Stomach (tissue), 9 donors: ENCODE results near the gene DNAJC15. TPM values are rescaled to one million over a fixed set of nuclear protein-coding genes. Genes with fewer than 3 reads are reported as not detected.

Experiments
- DNase-seq, 2 donors: peaks; one replicate each; pipeline versions ENCODE4 v3.0.0 to v3.0.0-alpha.2; 2013 to 2019
- H3K27ac ChIP-seq, 5 donors: fragments of 200-600 bp in 4 of 5; sonication (generic) in 4 of 5; one replicate each; pipeline ENCODE4 v1.5.1; 2013 to 2019; ENCODE audit warnings: mild to moderate bottlenecking in 1 of 5, moderate library complexity in 1 of 5
- H3K27me3 ChIP-seq, 3 donors: fragments of 200-600 bp; sonication (generic); one replicate each; pipeline ENCODE4 v1.5.1; 2017 to 2019; ENCODE audit warnings: mixed run types in 1 of 3
- H3K36me3 ChIP-seq, 4 donors: fragments of 200-600 bp; sonication (generic); 1 replicate in 3 of 4; 2 replicates in 1 of 4; pipeline ENCODE4 v1.5.1; 2016 to 2019
- H3K4me1 ChIP-seq, 4 donors: fragments of 200-600 bp; sonication (generic); one replicate each; pipeline ENCODE4 v1.5.1; 2016 to 2019
- H3K4me3 ChIP-seq, 4 donors: fragments of 200-600 bp; sonication (generic) in 3 of 4; one replicate each; pipeline ENCODE4 v1.5.1; 2016 to 2019; ENCODE audit warnings: mild to moderate bottlenecking in 1 of 4
- H3K9me3 ChIP-seq, 4 donors: fragments of 200-600 bp; sonication (generic); one replicate each; pipeline ENCODE4 v1.5.1; 2016 to 2019
- CTCF ChIP-seq, 7 experiments: fragments of 450-650 bp in 4 of 7; fragments of 200-600 bp in 3 of 7; sonication (generic) in 3 of 7; IDR thresholded peaks; one replicate each; pipeline ENCODE4 v1.5.1; 2016 to 2019; ENCODE audit warnings: antibody characterized with exemption in 7 of 7, control low read depth in 2 of 7, mild to moderate bottlenecking in 1 of 7
- EP300 ChIP-seq: sonication (generic); formaldehyde crosslinking; IDR thresholded peaks from one replicate; pipeline ENCODE4 v1.6.1; 2017; ENCODE audit warnings: antibody characterized with exemption
- POLR2A ChIP-seq, 4 donors: fragments of 450-650 bp; IDR thresholded peaks; one replicate each; pipeline ENCODE4 v1.6.1; 2016; ENCODE audit warnings: antibody characterized with exemption in 4 of 4, control low read depth in 2 of 4, mild to moderate bottlenecking in 1 of 4, moderate library complexity in 1 of 4
- POLR2AphosphoS5 ChIP-seq, 3 donors: sonication (generic); formaldehyde crosslinking; IDR thresholded peaks; one replicate each; pipeline ENCODE4 v1.6.1; 2016; ENCODE audit warnings: antibody characterized with exemption in 3 of 3
- WGBS, 5 donors: extraction: QIAGEN DNeasy Blood & Tissue Kit in 3 of 5; methylation state at CpG; one replicate each; pipeline versions ENCODE4 v1.1.5 to v1.1.7; 2013 to 2018; 5-methylcytosine and 5-hydroxymethylcytosine counted together
- intact Hi-C: fragments of 100-400 bp; cut with DNase I; formaldehyde crosslinking; loops from one replicate; pipeline ENCODE4 v1.15.1; 2023; ENCODE audit warnings: low total_unique reads
- polyA plus RNA-seq, 3 donors: library from polyadenylated mRNA; stranded (reverse); fragments of 200-250 nt; gene quantifications; one replicate each; pipeline ENCODE4 v1.2.3, GENCODE V29; 2013
- total RNA-seq, 5 donors: library from RNA; depleted of rRNA; stranded (reverse); fragments of >200 nt; gene quantifications; one replicate each; pipeline versions ENCODE4 v1.1.0 to v1.2.3, GENCODE V29; 2014 to 2016
- donor health status: healthy with polysubstance abuse.
- donor health status: Bipolar disorder and iron deficiency.
- donor health status: healthy.

The DNAJC15 gene
- total and polyA plus RNA-seq, 8 donors: 4.5 to 19.3 (median 10.7) TPM

- H3K9me3 ChIP-seq: no peaks in the 10 kb centered on the region
- no peaks in the 10 kb centered on the region for H3K36me3 ChIP-seq
- H3K4me1 ChIP-seq: peaks cover 0 to 5% (median 0%) of the 10 kb centered on the region in 4 donors
- no peak for DNase-seq
- no peak overlapping the region for H3K4me3 ChIP-seq
- H3K27me3 ChIP-seq: peaks cover 0 to 4% (median 0%) of the 10 kb centered on the region in 3 donors
- TF ChIP-seq POLR2AphosphoS5 (IDR thresholded peaks at IDR 0.05) (no peak), CTCF (IDR thresholded peaks at IDR 0.05) (no peak), POLR2A (IDR thresholded peaks at IDR 0.05) (no peak), EP300 (no peak)
- WGBS, 5 donors: 76 to 82% (median 80%) methylated on average over 4 of the region's 4 CpGs
- intact Hi-C loops: loop anchor here (10.0 kb wide), 1 partner anchor 539 kb away; no protein-coding TSS in a partner anchor
- no peak overlapping the region for H3K27ac ChIP-seq
These were observed 110.4 kb downstream of the DNAJC15 start for GRCh38 chr13:43133792-43134191.

DNA sequence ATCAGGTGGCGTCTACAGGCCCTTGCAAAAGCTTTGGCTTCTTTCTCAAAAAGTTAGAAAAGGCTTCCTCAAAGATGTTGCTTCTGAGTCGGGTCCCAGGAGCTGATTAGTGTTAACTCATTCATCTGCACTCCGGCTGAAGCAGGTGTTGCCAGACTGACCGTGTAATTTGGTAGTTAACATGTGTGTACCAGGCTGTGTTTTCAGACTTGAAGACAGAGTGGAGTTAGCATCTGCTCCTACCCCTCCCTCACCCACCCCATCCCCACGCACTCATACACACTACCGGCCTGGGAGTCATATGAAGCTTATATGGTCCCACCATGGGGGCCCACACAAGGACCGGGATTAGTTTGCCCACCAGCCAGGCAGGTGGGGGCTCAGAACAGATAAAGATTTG is 111.5 kb downstream of the DNAJC15 start:
- H3K4me3 ChIP-seq: no peak overlapping the region
- DNase-seq: no peak
- H3K27me3 ChIP-seq: peaks cover 0 to 4% (median 0%) of the 10 kb centered on the region in 3 donors
- no peaks in the 10 kb centered on the region for H3K4me1 ChIP-seq
- no peak overlapping the region for H3K27ac ChIP-seq
- 80 to 87% (median 83%) methylated on average over 7 of the region's 7 CpGs for WGBS, 5 donors
- intact Hi-C loops: loop anchor here (10.0 kb wide), 1 partner anchor 540 kb away; no protein-coding TSS in a partner anchor
- TF ChIP-seq CTCF (IDR thresholded peaks at IDR 0.05) (no peak), POLR2A (IDR thresholded peaks at IDR 0.05) (no peak), EP300 (no peak), POLR2AphosphoS5 (IDR thresholded peaks at IDR 0.05) (no peak)
- H3K9me3 ChIP-seq: no peaks in the 10 kb centered on the region
- H3K36me3 ChIP-seq: no peaks in the 10 kb centered on the region

GRCh38 chr13:43135516-43135915 is 112.1 kb downstream of the DNAJC15 start:
- TF ChIP-seq POLR2A (IDR thresholded peaks at IDR 0.05) (no peak), EP300 (no peak), POLR2AphosphoS5 (IDR thresholded peaks at IDR 0.05) (no peak), CTCF (IDR thresholded peaks at IDR 0.05) (no peak)
- H3K27me3 ChIP-seq: peaks cover 0 to 4% (median 0%) of the 10 kb centered on the region in 3 donors
- no peak for DNase-seq
- no peaks in the 10 kb centered on the region for H3K4me1 ChIP-seq
- H3K4me3 ChIP-seq: no peak overlapping the region
- intact Hi-C loops: loop anchor here (10.0 kb wide), 1 partner anchor 541 kb away; no protein-coding TSS in a partner anchor
- no peaks in the 10 kb centered on the region for H3K9me3 ChIP-seq
- 88 to 95% (median 94%) methylated on average over 5 of the region's 5 CpGs for WGBS, 5 donors
- no peaks in the 10 kb centered on the region for H3K36me3 ChIP-seq
- H3K27ac ChIP-seq: no peak overlapping the region

- Histone ChIP-seq H3K9me3 (no peaks in the 10 kb centered on the region), H3K27ac (no peak overlapping the region), H3K4me3 (no peak overlapping the region), H3K4me1 (no peaks in the 10 kb centered on the region), H3K36me3 (no peaks in the 10 kb centered on the region), H3K27me3 (peaks cover 0 to 4% (median 0%) of the 10 kb centered on the region in 3 donors)
- DNase-seq: peak in 1 of 2 donors; percentile 44
- intact Hi-C loops: loop anchor here (10.0 kb wide), 1 partner anchor 542 kb away; no protein-coding TSS in a partner anchor
- 59 to 74% (median 64%) methylated on average over 7 of the region's 7 CpGs for WGBS, 5 donors
- TF ChIP-seq POLR2AphosphoS5 (IDR thresholded peaks at IDR 0.05) (no peak), EP300 (no peak), POLR2A (IDR thresholded peaks at IDR 0.05) (no peak), CTCF (IDR thresholded peaks at IDR 0.05) (no peak)
These were observed 113.7 kb downstream of the DNAJC15 start for GRCh38 chr13:43136920-43137575.
